Uterus (tissue), 4 donors: Measurements from ENCODE around the gene CBFA2T3. TPM values are rescaled to one million over a fixed set of nuclear protein-coding genes. Genes with fewer than 3 reads are reported as not detected.

Source experiments
- DNase-seq, 2 donors: peaks; one replicate each; pipeline ENCODE4 v3.0.0-alpha.2; 2019 to 2020
- H3K27ac ChIP-seq, 2 donors: fragments of 200-600 bp; sonication (generic); 1 replicate in 1 of 2; 2 replicates in 1 of 2; pipeline ENCODE4 v1.5.1; 2016 to 2018
- H3K27me3 ChIP-seq, 2 donors: fragments of 200-600 bp; sonication (generic); one replicate each; pipeline ENCODE4 v1.5.1; 2018 to 2019; ENCODE audit warnings: control low read depth in 1 of 2
- H3K36me3 ChIP-seq, 2 donors: fragments of 200-600 bp; sonication (generic); one replicate each; pipeline ENCODE4 v1.5.1; 2019; ENCODE audit warnings: control low read depth in 1 of 2
- H3K4me1 ChIP-seq, 2 donors: fragments of 200-600 bp; sonication (generic); one replicate each; pipeline ENCODE4 v1.5.1; 2018 to 2019; ENCODE audit warnings: control low read depth in 1 of 2
- H3K4me3 ChIP-seq, 2 donors: fragments of 200-600 bp; sonication (generic); 1 replicate in 1 of 2; 2 replicates in 1 of 2; pipeline ENCODE4 v1.5.1; 2018 to 2019; ENCODE audit warnings: mild to moderate bottlenecking in 1 of 2
- H3K9me3 ChIP-seq, 2 donors: fragments of 200-600 bp; sonication (generic); one replicate each; pipeline ENCODE4 v1.5.1; 2019; ENCODE audit warnings: control low read depth in 1 of 2
- CTCF ChIP-seq, 4 experiments: fragments of 200-600 bp in 2 of 4; fragments of 450-650 bp in 2 of 4; sonication (generic) in 2 of 4; IDR thresholded peaks; one replicate each; pipeline ENCODE4 v1.5.1; 2016 to 2019; ENCODE audit warnings: antibody characterized with exemption in 4 of 4, mild to moderate bottlenecking in 2 of 4, moderate library complexity in 1 of 4
- POLR2A ChIP-seq, 2 donors: fragments of 450-650 bp; IDR thresholded peaks; one replicate each; pipeline ENCODE4 v1.6.1; 2016; ENCODE audit warnings: antibody characterized with exemption in 2 of 2, mild to moderate bottlenecking in 1 of 2, moderate library complexity in 1 of 2
- intact Hi-C: fragments of 100-400 bp; cut with DNase I; formaldehyde crosslinking; loops from one replicate; pipeline ENCODE4 v1.15.1; 2023; ENCODE audit warnings: low total_unique reads
- total RNA-seq, 4 donors: library from RNA; depleted of rRNA in 3 of 4; stranded (reverse); fragments of >200 nt in 3 of 4; gene quantifications; one replicate each; pipeline versions ENCODE4 v1.1.0 to v1.2.4, GENCODE V29; 2014 to 2023
- donor health status: DM: yes; HTN: yes; CAD: no.

Gene CBFA2T3
- total RNA-seq, 4 donors from 2014 or later: under 0.01 to 12.1 (median 3.1) TPM

- intact Hi-C loops: no loop called here
These were observed 38.4 kb upstream of the CBFA2T3 start for GRCh38 chr16:89015271-89015859.

GRCh38 chr16:89014403-89015230 lies 37.6 kb upstream of the CBFA2T3 start:
- Histone ChIP-seq H3K27me3 (no peaks in the 10 kb centered on the region), H3K9me3 (no peaks in the 10 kb centered on the region), H3K36me3 (no peaks in the 10 kb centered on the region), H3K4me1 (no peaks in the 10 kb centered on the region), H3K4me3 (no peak overlapping the region), H3K27ac (no peak overlapping the region)
- no peak for DNase-seq
- intact Hi-C loops: no loop called here
- TF ChIP-seq POLR2A (IDR thresholded peaks at IDR 0.05): no peak
- TF ChIP-seq CTCF (IDR thresholded peaks at IDR 0.05): no peak

More at GRCh38 chr16:89015271-89015859, 38.4 kb upstream of the CBFA2T3 start:
- Histone ChIP-seq H3K4me1 (no peaks in the 10 kb centered on the region), H3K9me3 (no peaks in the 10 kb centered on the region), H3K36me3 (no peaks in the 10 kb centered on the region), H3K4me3 (no peak overlapping the region), H3K27me3 (no peaks in the 10 kb centered on the region), H3K27ac (no peak overlapping the region)
- DNase-seq: no peak
- TF ChIP-seq POLR2A (IDR thresholded peaks at IDR 0.05) (no peak), CTCF (IDR thresholded peaks at IDR 0.05) (no peak)

GRCh38 chr16:89013692-89014402 lies 36.8 kb upstream of the CBFA2T3 start:
- H3K27me3 ChIP-seq: no peaks in the 10 kb centered on the region
- DNase-seq: no peak
- TF ChIP-seq CTCF (IDR thresholded peaks at IDR 0.05): no peak
- TF ChIP-seq POLR2A (IDR thresholded peaks at IDR 0.05): no peak

GRCh38 chr16:89013111-89013510 lies 36.1 kb upstream of the CBFA2T3 start:
- Histone ChIP-seq H3K27me3 (no peaks in the 10 kb centered on the region), H3K9me3 (no peaks in the 10 kb centered on the region), H3K36me3 (no peaks in the 10 kb centered on the region), H3K27ac (no peak overlapping the region), H3K4me1 (no peaks in the 10 kb centered on the region), H3K4me3 (no peak overlapping the region)
- no peak for TF ChIP-seq POLR2A (IDR thresholded peaks at IDR 0.05)
- TF ChIP-seq CTCF (IDR thresholded peaks at IDR 0.05): no peak
- no peak for DNase-seq
- intact Hi-C loops: no loop called here

More at GRCh38 chr16:89013692-89014402, 36.8 kb upstream of the CBFA2T3 start:
- H3K4me1 ChIP-seq: no peaks in the 10 kb centered on the region
- H3K36me3 ChIP-seq: no peaks in the 10 kb centered on the region
- intact Hi-C loops: no loop called here
- H3K9me3 ChIP-seq: no peaks in the 10 kb centered on the region
- H3K27ac ChIP-seq: no peak overlapping the region
- no peak overlapping the region for H3K4me3 ChIP-seq

GRCh38 chr16:89012622-89012995 lies 35.6 kb upstream of the CBFA2T3 start:
- no peak overlapping the region for H3K4me3 ChIP-seq
- TF ChIP-seq CTCF (IDR thresholded peaks at IDR 0.05) (no peak), POLR2A (IDR thresholded peaks at IDR 0.05) (no peak)
- no peaks in the 10 kb centered on the region for H3K9me3 ChIP-seq
- DNase-seq: no peak
- H3K27me3 ChIP-seq: no peaks in the 10 kb centered on the region
- H3K27ac ChIP-seq: no peak overlapping the region
- no peaks in the 10 kb centered on the region for H3K4me1 ChIP-seq
- no peaks in the 10 kb centered on the region for H3K36me3 ChIP-seq
- intact Hi-C loops: no loop called here
